Measurements from ENCODE around the gene MRPL28.

GRCh38 chr16:318628-319027, 51.7 kb downstream of the MRPL28 start:
- no peak for TF ChIP-seq EZH2 (IDR thresholded peaks at IDR 0.05)
- TF ChIP-seq FOXP2 (optimal IDR thresholded peaks at IDR 0.05; ENCODE audit: control extremely low read depth, extremely low read length, insufficient read depth) = no peak
- no peak for TF ChIP-seq POLR2AphosphoS5 (IDR thresholded peaks at IDR 0.05; ENCODE audit: borderline replicate concordance, low read depth, low read length)
